Fibroblast of pulmonary artery (primary cell): Measurements from ENCODE around the gene HOXD13.

Experiments
- DNase-seq: peaks from one replicate; pipeline ENCODE4 v3.0.0-alpha.2; 2010; ENCODE audit warnings: low read depth
- H3K4me3 ChIP-seq: replicated peaks from 2 replicates; pipeline ENCODE4 v1.5.1; 2011; ENCODE audit warnings: low read depth, mild to moderate bottlenecking, control low read depth, low read length, moderate library complexity
- TF ChIP-seq, protein P1 (sequence below): IDR thresholded peaks from 2 replicates; pipeline ENCODE4 v1.5.1; 2011; ENCODE audit warnings: mild to moderate bottlenecking, control low read depth, low read length, inconsistent platforms; ENCODE audit errors: missing control alignments

HOXD13 gene

DNA sequence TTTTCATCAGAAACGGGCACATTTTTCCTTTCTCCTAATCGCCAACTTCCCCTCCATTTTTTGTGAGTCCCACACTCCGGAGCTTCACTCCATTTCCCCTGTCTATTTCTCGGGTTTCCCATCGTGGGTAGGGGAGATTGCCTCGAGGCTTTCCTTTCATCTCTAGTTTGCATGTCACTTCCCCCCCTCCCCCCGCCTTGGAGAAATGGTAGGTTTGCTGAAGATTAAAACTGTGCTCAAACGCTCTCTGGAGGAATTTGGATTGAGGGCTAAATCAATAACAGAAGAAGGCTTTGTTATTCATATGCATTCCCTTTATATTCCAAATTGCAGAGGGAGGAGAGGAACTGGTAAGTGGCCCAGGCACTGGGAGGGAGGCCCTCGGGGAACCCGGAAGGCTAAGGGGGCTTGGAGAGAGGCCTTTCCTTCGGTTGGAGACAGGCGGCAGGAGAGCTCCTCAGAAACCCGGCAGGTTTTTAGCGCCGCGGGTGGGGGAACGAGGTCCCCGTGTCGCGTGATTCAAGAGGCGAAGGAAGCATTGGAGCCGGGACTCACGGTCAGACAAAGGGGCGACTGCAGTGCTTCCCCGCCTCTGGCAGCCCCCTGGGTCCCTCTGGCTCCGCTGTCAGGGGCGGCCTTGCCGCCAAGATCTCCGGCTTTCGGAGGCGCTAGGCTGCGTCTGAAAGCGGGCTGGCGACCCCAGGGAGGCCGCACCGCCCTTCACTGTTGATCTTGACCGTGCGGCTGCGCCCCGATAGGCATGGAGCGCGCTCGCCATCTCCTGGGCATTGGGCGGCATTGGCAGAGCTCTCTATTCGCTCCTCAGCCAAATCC, 4.7 kb downstream of the HOXD13 start:
- DNase-seq, result peak; percentile 63
- peak overlapping the region; percentile 34 for H3K4me3 ChIP-seq
- TF ChIP-seq, protein P1, sequence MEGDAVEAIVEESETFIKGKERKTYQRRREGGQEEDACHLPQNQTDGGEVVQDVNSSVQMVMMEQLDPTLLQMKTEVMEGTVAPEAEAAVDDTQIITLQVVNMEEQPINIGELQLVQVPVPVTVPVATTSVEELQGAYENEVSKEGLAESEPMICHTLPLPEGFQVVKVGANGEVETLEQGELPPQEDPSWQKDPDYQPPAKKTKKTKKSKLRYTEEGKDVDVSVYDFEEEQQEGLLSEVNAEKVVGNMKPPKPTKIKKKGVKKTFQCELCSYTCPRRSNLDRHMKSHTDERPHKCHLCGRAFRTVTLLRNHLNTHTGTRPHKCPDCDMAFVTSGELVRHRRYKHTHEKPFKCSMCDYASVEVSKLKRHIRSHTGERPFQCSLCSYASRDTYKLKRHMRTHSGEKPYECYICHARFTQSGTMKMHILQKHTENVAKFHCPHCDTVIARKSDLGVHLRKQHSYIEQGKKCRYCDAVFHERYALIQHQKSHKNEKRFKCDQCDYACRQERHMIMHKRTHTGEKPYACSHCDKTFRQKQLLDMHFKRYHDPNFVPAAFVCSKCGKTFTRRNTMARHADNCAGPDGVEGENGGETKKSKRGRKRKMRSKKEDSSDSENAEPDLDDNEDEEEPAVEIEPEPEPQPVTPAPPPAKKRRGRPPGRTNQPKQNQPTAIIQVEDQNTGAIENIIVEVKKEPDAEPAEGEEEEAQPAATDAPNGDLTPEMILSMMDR, result peak; percentile 82

DNA sequence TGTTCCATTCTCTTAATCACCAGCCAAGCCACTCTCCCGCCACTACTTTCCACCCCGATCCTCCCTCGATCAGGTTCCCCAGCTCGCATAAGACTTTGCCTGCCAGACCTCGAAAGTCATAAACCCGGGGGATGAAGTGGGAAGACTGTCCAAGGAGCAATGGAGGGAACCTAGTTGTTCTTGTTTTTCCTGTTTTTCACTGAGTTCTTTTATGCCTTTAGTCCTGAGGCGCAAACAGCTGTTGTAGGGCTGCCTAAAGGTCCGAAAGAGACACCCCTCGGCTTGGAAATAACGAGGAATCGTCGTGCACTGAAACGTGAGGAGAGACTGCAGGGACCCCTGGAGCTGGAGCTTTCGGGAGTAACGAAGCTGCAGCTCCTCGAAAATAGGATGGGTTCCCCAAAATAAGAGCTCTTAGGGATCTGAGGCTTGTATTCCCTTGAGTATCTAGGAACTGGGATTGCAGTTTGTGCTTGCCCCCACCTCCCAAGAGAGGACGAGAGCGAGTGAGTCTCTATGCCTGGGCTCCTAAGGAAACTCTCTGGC, 5.4 kb downstream of the HOXD13 start:
- TF ChIP-seq, protein P1, result no peak
- DNase-seq, result no peak
- no peak overlapping the region for H3K4me3 ChIP-seq

- no peak for DNase-seq
- TF ChIP-seq, protein P1, result no peak
These were observed 6.0 kb downstream of the HOXD13 start for GRCh38 chr2:176098366-176099158.

DNA sequence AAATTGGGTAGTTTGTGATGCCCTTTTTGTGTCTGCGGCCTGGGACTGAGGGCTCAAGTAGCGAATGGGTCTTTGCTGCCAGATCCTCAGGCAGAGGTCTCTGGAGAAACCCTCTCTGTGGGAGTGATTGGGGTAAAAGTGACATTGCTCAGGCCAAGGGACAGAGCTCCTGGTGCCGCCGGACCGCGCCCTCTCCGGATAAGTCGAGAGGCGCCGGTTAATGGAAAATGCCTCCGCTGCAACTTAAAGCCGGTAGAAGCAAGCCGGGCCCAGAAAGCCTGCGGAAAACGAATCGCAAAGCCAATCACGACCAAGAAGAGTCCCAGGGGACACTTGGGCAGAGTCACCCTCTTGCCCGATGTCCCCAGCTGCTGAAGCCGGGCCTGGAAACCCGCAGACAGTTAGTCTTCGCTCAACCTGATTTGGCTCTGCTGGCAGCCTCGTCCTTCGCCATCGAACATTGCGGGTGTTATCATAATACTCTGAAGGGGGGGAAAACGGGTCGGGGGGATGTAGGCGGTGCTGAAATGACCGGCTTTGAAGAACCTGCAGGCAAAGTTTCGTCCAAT, 6.7 kb downstream of the HOXD13 start:
- TF ChIP-seq, protein P1, result no peak
- DNase-seq, result no peak
- no peak overlapping the region for H3K4me3 ChIP-seq

More at GRCh38 chr2:176098366-176099158, 6.0 kb downstream of the HOXD13 start:
- no peak overlapping the region for H3K4me3 ChIP-seq

- no peak within 1 kb of the TSS for H3K4me3 ChIP-seq
- DNase-seq, result no peak
- TF ChIP-seq, protein P1, result no peak
These were observed 7.4 kb downstream of the HOXD13 start, which contains the start of gene HOXD12 for GRCh38 chr2:176099728-176100546. Gene HOXD12, plus strand, starts transcription at chr2:176099795. Its CDS starts 7 bp downstream, at chr2:176099802.
